Immature natural killer cell (primary cell): ENCODE results near the gene CACNA1C. TPM values are rescaled to one million over a fixed set of nuclear protein-coding genes. Genes with fewer than 3 reads are reported as not detected.
"Not testable (repeated sequence)": the region's sequence is repeated elsewhere in the genome, so short reads cannot be mapped to it uniquely, and the experiment has no call there.

Experiments
- DNase-seq, 3 donors: peaks; one replicate each; pipeline ENCODE4 v3.0.0; 2022; ENCODE audit warnings: mixed read lengths in 1 of 3
- H3K27ac Mint-ChIP-seq, 6 donors: one replicate each; pipeline ENCODE4 v1.8.0; 2020; ENCODE audit warnings: mixed read lengths in 6 of 6, mild to moderate bottlenecking in 5 of 6, inconsistent platforms in 4 of 6, moderate library complexity in 3 of 6
- H3K27me3 Mint-ChIP-seq, 3 donors: one replicate each; pipeline ENCODE4 v1.8.0; 2020 to 2021; ENCODE audit warnings: low read depth in 3 of 3, mild to moderate bottlenecking in 3 of 3, mixed read lengths in 3 of 3, moderate library complexity in 3 of 3, inconsistent platforms in 1 of 3
- H3K36me3 Mint-ChIP-seq, 3 donors: one replicate each; pipeline ENCODE4 v1.8.0; 2020; ENCODE audit warnings: mixed read lengths in 3 of 3, inconsistent platforms in 2 of 3, mild to moderate bottlenecking in 2 of 3
- H3K4me1 Mint-ChIP-seq, 2 donors: one replicate each; pipeline ENCODE4 v1.8.0; 2020; ENCODE audit warnings: inconsistent platforms in 2 of 2, mild to moderate bottlenecking in 2 of 2, mixed read lengths in 2 of 2, moderate library complexity in 1 of 2
- H3K4me3 Mint-ChIP-seq, 5 donors: one replicate each; pipeline ENCODE4 v1.8.0; 2020; ENCODE audit warnings: mild to moderate bottlenecking in 5 of 5, mixed read lengths in 5 of 5, inconsistent platforms in 3 of 5, moderate library complexity in 3 of 5
- H3K9me3 Mint-ChIP-seq, 6 donors: one replicate each; pipeline ENCODE4 v1.8.0; 2020; ENCODE audit warnings: mild to moderate bottlenecking in 6 of 6, mixed read lengths in 6 of 6, inconsistent platforms in 4 of 6, moderate library complexity in 3 of 6
- polyA plus RNA-seq, 3 donors: library from polyadenylated mRNA; unstranded; fragments of 300-500 nt; fragmentation: Illumina TruSeq; gene quantifications; one replicate each; pipeline ENCODE4 v1.2.3, GENCODE V29; 2021

CACNA1C gene
- polyA plus RNA-seq, 3 donors from 2014 or later, result 0.05 to 0.36 (median 0.12) TPM

DNA sequence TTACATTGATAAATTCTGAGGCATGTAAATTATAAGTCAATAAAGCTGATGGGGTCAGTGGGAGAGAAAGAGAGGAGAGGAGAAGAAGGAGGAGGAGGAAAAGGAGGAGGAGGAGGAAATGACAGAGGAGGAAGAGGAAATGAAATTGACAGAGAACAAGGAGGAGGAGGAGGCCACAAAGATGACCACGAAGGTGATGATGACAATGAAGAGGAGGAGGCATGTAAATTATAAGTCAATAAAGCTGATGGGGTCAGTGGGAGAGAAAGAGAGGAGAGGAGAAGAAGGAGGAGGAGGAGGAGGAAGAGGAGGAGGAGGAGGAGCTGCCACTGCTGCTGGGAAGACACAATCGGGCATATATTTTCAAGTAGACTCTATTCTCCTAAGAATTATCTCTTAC is 438.6 kb downstream of the CACNA1C start:
- H3K36me3 Mint-ChIP-seq, H3K27ac Mint-ChIP-seq, H3K4me1 Mint-ChIP-seq, DNase-seq, H3K27me3 Mint-ChIP-seq, H3K9me3 Mint-ChIP-seq, H3K4me3 Mint-ChIP-seq: not testable (repeated sequence)

DNA sequence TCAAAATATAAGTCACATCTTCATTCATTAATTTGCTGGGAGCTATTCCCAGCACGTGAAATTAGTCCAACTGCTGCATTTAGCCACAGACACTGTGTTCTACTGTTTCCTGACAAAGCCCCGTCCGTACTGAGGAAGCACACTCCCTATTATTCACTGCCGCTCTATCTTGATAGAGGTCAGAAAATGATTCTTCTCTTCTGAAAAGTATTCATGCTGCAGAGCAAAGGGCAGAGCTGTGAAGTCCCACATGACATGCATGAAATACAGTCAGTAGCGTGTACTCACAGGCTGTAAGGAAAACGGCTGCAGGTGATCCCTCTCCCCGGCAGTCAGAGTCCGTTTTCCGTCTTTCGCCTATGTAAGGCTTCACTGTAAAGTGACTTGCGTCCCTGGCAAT is 439.4 kb downstream of the CACNA1C start:
- Mint-ChIP-seq H3K36me3 (no peaks in the 10 kb centered on the region), H3K9me3 (no peaks in the 10 kb centered on the region), H3K4me3 (no peak overlapping the region), H3K27ac (no peak overlapping the region), H3K4me1 (no peaks in the 10 kb centered on the region), H3K27me3 (peaks cover 0 to 11% (median 4%) of the 10 kb centered on the region in 3 donors)
- no peak for DNase-seq

DNA sequence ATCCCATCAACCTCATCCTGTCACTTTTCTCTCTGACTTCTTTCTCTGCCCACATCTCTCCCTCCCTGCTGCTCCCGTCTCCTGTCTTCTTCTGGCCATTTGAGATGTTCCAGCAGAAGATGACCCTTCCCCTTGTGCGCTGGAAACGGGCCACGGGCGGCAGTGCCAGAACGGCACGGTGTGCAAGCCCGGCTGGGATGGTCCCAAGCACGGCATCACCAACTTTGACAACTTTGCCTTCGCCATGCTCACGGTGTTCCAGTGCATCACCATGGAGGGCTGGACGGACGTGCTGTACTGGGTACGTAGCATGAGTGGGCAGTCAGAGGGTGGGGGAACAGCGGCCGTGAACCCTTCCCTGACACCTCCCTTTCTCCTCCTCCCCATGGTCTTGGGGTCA is 440.3 kb downstream of the CACNA1C start:
- Mint-ChIP-seq H3K27me3 (peaks cover 0 to 12% (median 4%) of the 10 kb centered on the region in 3 donors), H3K4me1 (no peaks in the 10 kb centered on the region), H3K4me3 (no peak overlapping the region), H3K36me3 (no peaks in the 10 kb centered on the region), H3K27ac (no peak overlapping the region), H3K9me3 (no peaks in the 10 kb centered on the region)
- DNase-seq, result no peak

DNA sequence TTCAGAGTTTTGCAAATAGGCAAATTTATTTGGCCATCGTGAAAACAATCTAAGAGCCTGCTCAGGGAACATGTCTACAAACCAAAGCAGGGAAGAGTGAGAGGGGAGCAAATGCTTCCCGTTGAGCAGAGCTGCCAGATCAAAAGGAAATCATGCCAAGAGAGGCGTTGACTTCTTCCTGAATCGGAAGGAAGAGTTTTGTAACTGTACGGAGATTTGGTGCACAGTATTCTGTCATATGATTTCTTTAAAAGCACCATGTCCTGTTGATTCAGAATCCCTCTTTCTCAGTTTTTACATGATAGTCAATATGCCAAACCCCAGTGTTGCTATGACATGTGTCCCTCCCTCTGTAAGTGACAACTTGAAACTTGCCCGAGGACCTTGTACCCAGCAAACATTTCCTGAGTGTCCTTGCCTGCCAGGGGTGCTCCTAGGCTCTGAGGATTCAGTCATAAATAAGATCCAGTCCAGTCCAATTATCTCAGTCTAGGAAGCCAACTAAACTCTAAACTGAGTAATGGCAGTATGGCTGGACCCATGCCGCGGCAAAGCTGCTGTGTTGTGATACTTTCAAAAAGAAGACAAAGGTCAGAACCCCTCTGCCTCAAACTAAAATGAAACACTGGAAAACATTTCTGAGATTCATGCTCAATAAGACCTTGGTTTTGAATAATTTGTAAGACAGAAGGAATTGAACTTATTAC is 441.9 kb downstream of the CACNA1C start:
- Mint-ChIP-seq H3K4me1 (no peaks in the 10 kb centered on the region), H3K9me3 (no peaks in the 10 kb centered on the region), H3K27me3 (peaks cover 0 to 12% (median 4%) of the 10 kb centered on the region in 3 donors), H3K36me3 (no peaks in the 10 kb centered on the region), H3K27ac (no peak overlapping the region), H3K4me3 (no peak overlapping the region)
- DNase-seq, result no peak

DNA sequence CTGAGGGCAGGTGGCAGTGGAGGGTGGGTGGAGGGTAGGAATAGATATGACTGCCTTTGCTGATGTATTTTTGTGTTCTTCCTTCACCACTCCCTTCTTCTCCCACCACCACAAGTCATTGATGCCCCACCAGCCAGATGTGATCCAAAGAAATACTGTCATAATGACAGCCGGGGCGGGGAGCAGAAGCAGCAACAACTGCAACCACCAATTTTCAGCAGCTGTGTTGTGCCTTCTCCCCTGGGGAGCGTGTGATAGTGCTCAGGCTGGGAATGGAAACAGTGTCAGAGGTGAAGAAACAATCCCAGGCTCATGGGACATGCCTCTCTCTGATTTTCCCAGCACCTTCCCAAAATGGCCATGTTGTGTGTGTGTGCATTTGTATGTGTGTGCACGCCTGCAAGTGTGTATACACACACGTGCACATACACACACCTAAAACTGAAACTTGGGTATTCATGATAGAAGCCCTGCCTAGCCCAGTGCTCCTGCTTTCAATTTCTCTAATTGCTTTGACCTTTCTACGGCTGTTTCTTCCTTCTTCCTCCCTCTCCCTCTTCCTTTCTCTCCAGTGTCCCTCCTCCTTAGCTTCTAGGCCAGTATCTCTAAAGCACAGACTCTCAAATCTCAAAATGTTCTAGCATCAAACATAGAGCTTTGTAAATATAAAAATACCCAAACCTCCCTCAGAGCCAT is 442.8 kb downstream of the CACNA1C start:
- Mint-ChIP-seq H3K36me3 (no peaks in the 10 kb centered on the region), H3K27ac (no peak overlapping the region), H3K27me3 (peaks cover 0 to 17% (median 4%) of the 10 kb centered on the region in 3 donors), H3K4me3 (no peak overlapping the region), H3K4me1 (no peaks in the 10 kb centered on the region), H3K9me3 (no peaks in the 10 kb centered on the region)
- no peak for DNase-seq

DNA sequence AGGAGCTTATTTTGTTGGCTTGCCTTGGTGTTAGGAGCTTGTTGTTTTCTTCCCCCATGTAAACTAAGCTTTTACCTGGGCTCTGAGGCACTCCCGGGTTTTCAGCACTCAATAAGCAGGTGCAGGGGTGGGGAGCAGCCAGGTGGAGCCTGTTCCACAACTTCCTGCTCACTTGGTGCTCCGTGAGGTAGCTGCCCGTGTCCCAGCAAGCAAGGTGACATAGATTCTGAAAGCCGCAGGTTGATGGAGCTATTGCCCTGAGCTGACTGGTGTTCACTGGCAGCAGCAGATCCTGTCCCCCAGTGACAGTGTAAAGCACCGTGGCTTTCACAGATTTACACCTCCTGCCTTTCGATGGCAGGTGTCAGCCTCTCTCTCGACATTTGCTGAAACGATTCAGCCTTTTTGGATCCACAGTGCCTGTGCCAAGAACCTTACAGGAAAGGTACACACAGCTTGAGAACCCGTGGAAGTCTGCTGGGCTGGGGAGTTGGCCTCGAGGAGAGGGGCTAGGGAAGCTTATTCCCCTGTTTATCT is 446.2 kb downstream of the CACNA1C start:
- Mint-ChIP-seq H3K27me3 (peaks cover 3 to 17% (median 5%) of the 10 kb centered on the region in 3 donors), H3K27ac (peak overlapping the region in 1 of 6 donors; percentile 45), H3K4me3 (no peak overlapping the region), H3K9me3 (no peaks in the 10 kb centered on the region), H3K4me1 (peaks cover 17 to 26% of the 10 kb centered on the region in 2 donors), H3K36me3 (no peaks in the 10 kb centered on the region)
- DNase-seq, result peak in 2 of 3 donors; percentile 6 to 12

DNA sequence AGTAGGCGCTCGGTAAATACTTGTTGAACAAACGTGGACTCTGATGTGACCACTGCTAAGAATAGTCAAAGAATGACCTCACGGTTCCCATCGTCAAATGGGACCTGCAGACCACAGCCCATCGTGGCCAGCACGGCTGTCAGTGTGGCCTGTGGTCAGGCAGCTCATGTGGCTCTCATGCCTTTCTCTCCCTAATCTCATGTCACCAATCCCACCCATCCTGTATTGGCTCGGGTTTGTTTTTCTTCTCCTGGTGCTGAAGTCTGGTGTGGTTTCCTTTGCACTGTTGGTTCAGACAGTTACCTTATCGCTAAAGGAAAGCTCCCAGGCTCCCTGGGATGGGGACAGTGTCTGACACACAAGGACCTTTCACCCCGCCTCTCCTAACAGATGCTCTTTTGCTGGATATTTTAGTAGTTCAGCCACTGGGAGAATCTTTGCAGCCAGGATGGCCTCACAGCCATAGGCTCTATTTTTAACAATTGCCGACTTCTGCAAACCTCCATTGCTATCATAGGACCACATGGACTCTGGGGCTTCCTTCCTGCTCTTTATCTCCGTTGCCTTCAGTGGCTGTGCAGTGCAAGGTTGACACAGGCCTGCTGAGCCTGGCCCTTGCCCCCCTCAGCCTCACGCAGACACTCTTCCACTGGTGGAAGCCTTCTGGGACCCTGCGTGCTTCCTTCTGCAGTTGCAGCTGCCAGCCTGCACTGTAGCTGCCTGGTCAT is 448.8 kb downstream of the CACNA1C start:
- H3K27me3 Mint-ChIP-seq, result peaks cover 3 to 18% (median 8%) of the 10 kb centered on the region in 3 donors
- H3K4me3 Mint-ChIP-seq, result peak overlapping the region in 1 of 5 donors; percentile 41
- no peaks in the 10 kb centered on the region for H3K36me3 Mint-ChIP-seq
- peak; percentile 10 to 35 (median 28) for DNase-seq
- no peaks in the 10 kb centered on the region for H3K9me3 Mint-ChIP-seq
- peaks cover 17 to 31% of the 10 kb centered on the region in 2 donors for H3K4me1 Mint-ChIP-seq
- H3K27ac Mint-ChIP-seq, result peak overlapping the region in 2 of 6 donors; percentile 1 to 62

DNA sequence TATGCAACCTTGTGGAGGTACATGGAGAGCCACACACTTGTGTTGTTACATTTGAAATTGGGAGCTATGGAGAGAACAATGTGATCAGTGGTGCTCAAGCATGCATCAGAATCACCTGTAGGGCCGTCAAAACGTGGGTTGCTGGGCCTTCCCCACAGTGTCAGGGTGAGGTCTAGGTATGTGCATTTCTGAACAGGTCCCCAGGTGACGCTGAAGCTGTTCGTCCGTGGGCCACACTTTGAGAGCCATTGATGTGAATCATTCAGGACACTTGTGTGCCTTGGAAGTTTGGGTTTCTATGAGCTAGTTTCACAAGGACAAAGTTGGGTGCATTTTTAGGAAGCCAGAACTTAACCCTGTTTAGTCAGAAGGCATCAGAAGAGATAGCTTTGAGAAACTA is 450.2 kb downstream of the CACNA1C start:
- H3K27ac Mint-ChIP-seq, result peak overlapping the region in 1 of 6 donors; percentile 39
- no peaks in the 10 kb centered on the region for H3K9me3 Mint-ChIP-seq
- H3K36me3 Mint-ChIP-seq, result no peaks in the 10 kb centered on the region
- no peak overlapping the region for H3K4me3 Mint-ChIP-seq
- peaks cover 17 to 31% of the 10 kb centered on the region in 2 donors for H3K4me1 Mint-ChIP-seq
- no peak for DNase-seq
- peaks cover 3 to 13% (median 6%) of the 10 kb centered on the region in 3 donors for H3K27me3 Mint-ChIP-seq

DNA sequence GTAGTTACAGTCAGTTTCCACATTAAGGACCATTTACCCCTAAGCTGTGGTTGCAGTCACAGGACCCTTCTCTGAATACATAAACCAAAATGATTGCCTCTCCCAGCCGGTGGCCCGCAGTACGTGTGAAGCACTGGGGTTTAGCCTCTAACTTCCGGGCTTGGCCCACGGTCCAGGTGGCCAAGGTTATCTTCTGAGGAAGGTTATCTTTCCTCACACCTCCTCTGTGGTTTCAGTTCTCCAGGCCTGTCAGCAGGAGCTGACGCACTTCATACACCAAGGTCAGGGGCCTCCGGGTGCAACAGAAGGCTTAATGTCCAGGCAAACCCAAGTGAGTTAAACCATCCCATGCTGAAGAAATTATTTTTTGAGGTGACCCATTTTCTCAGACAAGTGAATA is 451.0 kb downstream of the CACNA1C start:
- Mint-ChIP-seq H3K9me3 (no peaks in the 10 kb centered on the region), H3K27me3 (peaks cover 3 to 13% (median 6%) of the 10 kb centered on the region in 3 donors), H3K4me3 (peak overlapping the region in 2 of 5 donors; percentile 18 to 30)

DNA sequence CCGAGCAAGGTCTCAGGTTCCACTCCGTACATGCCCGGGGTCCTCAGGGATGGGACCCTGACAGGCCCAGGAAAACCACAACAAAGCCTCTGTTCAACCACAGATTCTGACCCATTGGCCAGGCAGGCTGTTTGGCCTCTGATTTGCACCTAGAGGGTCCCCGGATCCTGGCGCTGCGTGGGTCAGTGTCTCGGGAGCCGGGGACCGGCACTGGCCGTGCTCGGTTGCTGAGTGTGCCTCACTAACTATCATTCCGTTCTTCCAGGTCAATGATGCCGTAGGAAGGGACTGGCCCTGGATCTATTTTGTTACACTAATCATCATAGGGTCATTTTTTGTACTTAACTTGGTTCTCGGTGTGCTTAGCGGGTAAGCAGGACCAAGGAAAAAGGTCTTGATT is 451.8 kb downstream of the CACNA1C start:
- Mint-ChIP-seq H3K27ac (no peak overlapping the region), H3K27me3 (peaks cover 6 to 13% (median 6%) of the 10 kb centered on the region in 3 donors), H3K36me3 (no peaks in the 10 kb centered on the region), H3K9me3 (no peaks in the 10 kb centered on the region), H3K4me1 (peaks cover 17 to 31% of the 10 kb centered on the region in 2 donors), H3K4me3 (no peak overlapping the region)
- no peak for DNase-seq

More for the DNA sequence above, 451.0 kb downstream of the CACNA1C start:
- DNase-seq, result peak; percentile 26 to 48 (median 41)
- Mint-ChIP-seq H3K4me1 (peaks cover 17 to 31% of the 10 kb centered on the region in 2 donors), H3K27ac (peak overlapping the region in 2 of 6 donors; percentile 62 to 78), H3K36me3 (no peaks in the 10 kb centered on the region)

DNA sequence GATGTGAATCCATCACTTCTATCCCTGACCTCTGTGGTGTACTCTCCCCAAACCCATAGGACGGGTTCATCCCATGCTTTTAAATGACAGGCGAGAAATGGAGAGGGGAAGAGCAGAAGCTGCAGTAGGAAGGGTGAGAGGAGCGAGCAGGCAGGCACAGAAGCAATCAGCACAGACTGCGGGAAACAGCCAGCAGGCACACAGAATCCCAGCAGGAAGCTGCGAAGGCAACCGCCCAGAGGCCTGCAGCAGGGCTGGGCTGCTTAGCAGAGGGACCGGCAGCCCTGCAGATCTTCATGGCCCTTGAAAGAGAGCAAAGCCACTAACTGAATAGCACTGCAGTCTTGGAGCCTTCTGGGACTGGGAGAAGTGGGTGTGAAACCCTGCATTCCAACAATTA is 455.0 kb downstream of the CACNA1C start:
- Mint-ChIP-seq H3K9me3 (no peaks in the 10 kb centered on the region), H3K27ac (no peak overlapping the region), H3K27me3 (peaks cover 4 to 6% (median 6%) of the 10 kb centered on the region in 3 donors), H3K36me3 (no peaks in the 10 kb centered on the region), H3K4me3 (no peak overlapping the region), H3K4me1 (peaks cover 11 to 17% of the 10 kb centered on the region in 2 donors)
- no peak for DNase-seq

DNA sequence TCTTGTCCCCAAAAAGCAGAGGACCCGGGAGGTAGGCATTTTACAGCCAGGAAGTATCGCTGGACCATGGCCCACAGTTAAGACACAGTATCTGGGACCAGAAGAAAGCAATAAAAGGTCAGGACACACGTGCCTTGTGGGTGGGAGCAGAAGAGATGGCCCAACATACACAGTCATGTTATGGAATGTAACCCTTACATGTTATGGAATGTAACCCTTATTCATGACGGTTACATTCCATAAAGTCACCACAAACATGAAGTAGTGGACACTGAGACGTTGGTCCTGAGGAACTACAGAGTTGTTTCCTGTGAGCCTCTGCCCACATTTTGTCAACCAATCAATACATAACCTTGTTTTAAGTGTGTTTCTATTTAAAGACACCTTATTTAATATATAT is 456.4 kb downstream of the CACNA1C start:
- Mint-ChIP-seq H3K27me3 (peaks cover 3 to 4% (median 3%) of the 10 kb centered on the region in 3 donors), H3K4me3 (no peak overlapping the region), H3K36me3 (no peaks in the 10 kb centered on the region), H3K9me3 (no peaks in the 10 kb centered on the region), H3K4me1 (peaks cover 0 to 4% of the 10 kb centered on the region in 2 donors), H3K27ac (no peak overlapping the region)
- no peak for DNase-seq

DNA sequence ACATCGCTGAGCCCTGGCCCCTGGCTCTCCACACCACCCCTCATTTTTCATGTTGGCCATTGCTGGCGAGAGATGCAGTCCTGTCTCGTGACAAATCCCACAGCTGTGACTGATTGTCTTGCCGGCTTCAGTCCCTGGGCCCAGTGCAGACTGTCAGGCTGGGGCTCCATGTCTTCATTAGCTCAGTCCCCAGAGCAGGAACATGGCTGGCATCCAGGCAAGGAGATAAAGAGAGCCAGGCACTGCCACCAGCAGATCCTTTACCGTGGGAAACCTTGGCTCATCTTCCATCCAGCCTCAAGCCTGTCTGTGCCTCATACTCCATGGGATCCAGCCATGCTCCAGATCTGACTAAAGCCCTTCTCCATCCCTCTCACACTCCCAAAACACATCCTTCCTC is 457.3 kb downstream of the CACNA1C start:
- H3K9me3 Mint-ChIP-seq, result no peaks in the 10 kb centered on the region
- H3K4me3 Mint-ChIP-seq, result no peak overlapping the region
- H3K27ac Mint-ChIP-seq, result no peak overlapping the region
- no peak for DNase-seq
- H3K27me3 Mint-ChIP-seq, result peaks cover 0 to 3% (median 0%) of the 10 kb centered on the region in 3 donors
- no peaks in the 10 kb centered on the region for H3K4me1 Mint-ChIP-seq
- no peaks in the 10 kb centered on the region for H3K36me3 Mint-ChIP-seq
